RWPE2 (cell line): ENCODE results near the gene FAM156B.
"Not testable (repeated sequence)": the region's sequence is repeated elsewhere in the genome, so short reads cannot be mapped to it uniquely, and the experiment has no call there.

ENCODE experiments used
- ATAC-seq: fragments of 200-7000 bp; cut with Tn5 transposase; 3 replicates; pipeline ENCODE4 v1.9.1; 2021; ENCODE audit warnings: low read depth
- DNase-seq: peaks from one replicate; pipeline ENCODE4 v3.0.0-alpha.2; 2020; ENCODE audit warnings: low spot score
- H3K27ac ChIP-seq: fragments of 450-650 bp; 2 replicates; pipeline ENCODE4 v1.5.1; 2017; ENCODE audit warnings: mild to moderate bottlenecking; ENCODE audit not compliant: poor library complexity, severe bottlenecking
- H3K27me3 ChIP-seq: fragments of 250-450 bp; sonication (Bioruptor Pico); 2 replicates; pipeline ENCODE4 v1.5.1; 2021; ENCODE audit warnings: mild to moderate bottlenecking, moderate library complexity; ENCODE audit not compliant: insufficient read depth, poor library complexity, severe bottlenecking
- H3K36me3 ChIP-seq: fragments of 250-450 bp; sonication (Bioruptor Pico); 2 replicates; pipeline ENCODE4 v1.5.1; 2020; ENCODE audit warnings: low read depth, mild to moderate bottlenecking, moderate library complexity
- H3K4me1 ChIP-seq: fragments of 250-450 bp; sonication (Bioruptor Pico); 2 replicates; pipeline ENCODE4 v1.5.1; 2021; ENCODE audit warnings: mild to moderate bottlenecking, moderate library complexity; ENCODE audit not compliant: insufficient read depth, poor library complexity, severe bottlenecking
- H3K4me3 ChIP-seq: fragments of 250-450 bp; sonication (Bioruptor Pico); 2 replicates; pipeline ENCODE4 v1.5.1; 2021; ENCODE audit warnings: mild to moderate bottlenecking, moderate library complexity; ENCODE audit not compliant: severe bottlenecking
- H3K9me3 ChIP-seq: fragments of 250-450 bp; sonication (Bioruptor Pico); 2 replicates; pipeline ENCODE4 v1.5.1; 2021; ENCODE audit warnings: mild to moderate bottlenecking, moderate library complexity; ENCODE audit not compliant: severe bottlenecking
- CTCF ChIP-seq: fragments of 450-650 bp; IDR thresholded peaks from one replicate; pipeline ENCODE4 v1.5.1; 2017; ENCODE audit warnings: mild to moderate bottlenecking, moderate library complexity; ENCODE audit not compliant: poor library complexity, severe bottlenecking

Gene FAM156B

GRCh38 chrX:52870046-52870445 is 27.1 kb upstream of the FAM156B start:
- Histone ChIP-seq H3K9me3 (no peaks in the 10 kb centered on the region), H3K4me1 (no peaks in the 10 kb centered on the region), H3K27ac (no peak overlapping the region), H3K36me3 (no peaks in the 10 kb centered on the region), H3K27me3 (no peaks in the 10 kb centered on the region), H3K4me3 (no peak overlapping the region)
- DNase-seq (no peak), ATAC-seq (no peak)
- no peak for TF ChIP-seq CTCF

GRCh38 chrX:52873825-52874224 is 23.3 kb upstream of the FAM156B start:
- H3K4me1 ChIP-seq, H3K9me3 ChIP-seq, H3K27ac ChIP-seq, ATAC-seq, DNase-seq, H3K27me3 ChIP-seq, H3K4me3 ChIP-seq, H3K36me3 ChIP-seq: not testable (repeated sequence)

GRCh38 chrX:52874661-52875060 is 22.5 kb upstream of the FAM156B start:
- Histone ChIP-seq H3K4me3 (no peak overlapping the region), H3K4me1 (no peaks in the 10 kb centered on the region), H3K27me3 (no peaks in the 10 kb centered on the region), H3K9me3 (no peaks in the 10 kb centered on the region), H3K27ac (no peak overlapping the region), H3K36me3 (no peaks in the 10 kb centered on the region)
- ATAC-seq (no peak), DNase-seq (no peak)
- no peak for TF ChIP-seq CTCF

GRCh38 chrX:52875436-52875835 is 21.7 kb upstream of the FAM156B start:
- not testable (repeated sequence) for H3K9me3 ChIP-seq, H3K27me3 ChIP-seq, H3K27ac ChIP-seq, H3K4me1 ChIP-seq, ATAC-seq, H3K36me3 ChIP-seq, H3K4me3 ChIP-seq, DNase-seq

GRCh38 chrX:52876386-52876785 is 20.7 kb upstream of the FAM156B start:
- not testable (repeated sequence) for ATAC-seq, H3K4me3 ChIP-seq, H3K27me3 ChIP-seq, DNase-seq, H3K4me1 ChIP-seq, H3K9me3 ChIP-seq, H3K27ac ChIP-seq, H3K36me3 ChIP-seq

- H3K27ac ChIP-seq, H3K27me3 ChIP-seq, H3K4me1 ChIP-seq, DNase-seq, ATAC-seq, H3K9me3 ChIP-seq, H3K36me3 ChIP-seq, H3K4me3 ChIP-seq: not testable (repeated sequence)
Measured at GRCh38 chrX:52887459-52887858, 9.7 kb upstream of the FAM156B start.

GRCh38 chrX:52888090-52888489 is 9.0 kb upstream of the FAM156B start:
- not testable (repeated sequence) for H3K4me1 ChIP-seq, H3K27me3 ChIP-seq, H3K9me3 ChIP-seq, H3K36me3 ChIP-seq, H3K27ac ChIP-seq, ATAC-seq, DNase-seq, H3K4me3 ChIP-seq

GRCh38 chrX:52896438-52896837 is 692 bp upstream of the FAM156B start:
- not testable (repeated sequence) for H3K27ac ChIP-seq, H3K9me3 ChIP-seq, H3K36me3 ChIP-seq, ATAC-seq, H3K27me3 ChIP-seq, DNase-seq, H3K4me3 ChIP-seq, H3K4me1 ChIP-seq

GRCh38 chrX:52905531-52905930 is 8.4 kb downstream of the FAM156B start:
- not testable (repeated sequence) for H3K27me3 ChIP-seq, H3K4me3 ChIP-seq, H3K36me3 ChIP-seq, DNase-seq, H3K4me1 ChIP-seq, ATAC-seq, H3K9me3 ChIP-seq, H3K27ac ChIP-seq

GRCh38 chrX:52906072-52906471 is 8.9 kb downstream of the FAM156B start:
- not testable (repeated sequence) for ATAC-seq, H3K27me3 ChIP-seq, H3K9me3 ChIP-seq, H3K36me3 ChIP-seq, H3K27ac ChIP-seq, DNase-seq, H3K4me3 ChIP-seq, H3K4me1 ChIP-seq
